HepG2 (cell line): ENCODE results near the gene NDUFB6. TPM values are rescaled to one million over a fixed set of nuclear protein-coding genes. Genes with fewer than 3 reads are reported as not detected.

Experiments used
- GATAD2A ChIP-seq: IDR thresholded peaks from 2 replicates; pipeline ENCODE4 v1.6.1; 2016
- KLF16 ChIP-seq, 2 experiments: sonication (generic) in 1 of 2; formaldehyde crosslinking in 1 of 2; IDR thresholded peaks; 2 replicates each; pipeline versions ENCODE4 v1.6.1 to v1.8.0; 2016 to 2023; ENCODE audit warnings: missing genetic modification reagents in 2 of 2, missing compliant biosample characterization in 1 of 2
- MIER2 ChIP-seq: IDR thresholded peaks from 2 replicates; pipeline ENCODE4 v1.6.1; 2016; ENCODE audit warnings: missing biosample characterization, missing genetic modification reagents
- PITX1 ChIP-seq: sonication (generic); formaldehyde crosslinking; IDR thresholded peaks from 2 replicates; pipeline ENCODE4 v1.5.1; 2020; ENCODE audit warnings: mild to moderate bottlenecking, missing genetic modification reagents
- RAD21 ChIP-seq: fragments of 450-650 bp; formaldehyde crosslinking; IDR thresholded peaks from 2 replicates; pipeline ENCODE4 v1.5.0; 2020; ENCODE audit warnings: mild to moderate bottlenecking
- RFX3 ChIP-seq: IDR thresholded peaks from 2 replicates; pipeline ENCODE4 v1.6.1; 2016; ENCODE audit warnings: missing biosample characterization, missing genetic modification reagents
- RORA ChIP-seq: sonication (generic); formaldehyde crosslinking; IDR thresholded peaks from 2 replicates; pipeline ENCODE4 v1.5.0; 2020; ENCODE audit warnings: mild to moderate bottlenecking, missing genetic modification reagents, moderate library complexity
- SRY ChIP-seq: sonication (generic); formaldehyde crosslinking; IDR thresholded peaks from 2 replicates; pipeline ENCODE4 v1.8.0; 2022; ENCODE audit warnings: mild to moderate bottlenecking, missing genetic modification reagents
- YEATS2 ChIP-seq: sonication (generic); formaldehyde crosslinking; IDR thresholded peaks from 2 replicates; pipeline ENCODE4 v1.4.0; 2020; ENCODE audit warnings: missing genetic modification reagents, borderline replicate concordance
- ZBTB1 ChIP-seq: sonication (generic); formaldehyde crosslinking; IDR thresholded peaks from 2 replicates; pipeline ENCODE4 v1.4.0; 2020; ENCODE audit warnings: missing genetic modification reagents, borderline replicate concordance
- ZBTB3 ChIP-seq: sonication (generic); formaldehyde crosslinking; IDR thresholded peaks from 2 replicates; pipeline ENCODE4 v1.4.0; 2020; ENCODE audit warnings: low read depth, mild to moderate bottlenecking, moderate library complexity, missing genetic modification reagents, borderline replicate concordance
- ZFP90 ChIP-seq: sonication (generic); formaldehyde crosslinking; IDR thresholded peaks from 2 replicates; pipeline ENCODE4 v1.8.0; 2022; ENCODE audit warnings: missing genetic modification reagents, mild to moderate bottlenecking, inconsistent platforms, borderline replicate concordance
- ZNF44 ChIP-seq: sonication (generic); formaldehyde crosslinking; IDR thresholded peaks from 2 replicates; pipeline ENCODE4 v1.5.1; 2020; ENCODE audit warnings: mild to moderate bottlenecking, missing genetic modification reagents
- ZNF496 ChIP-seq: sonication (generic); formaldehyde crosslinking; IDR thresholded peaks from 2 replicates; pipeline ENCODE4 v1.8.1; 2023; ENCODE audit warnings: mild to moderate bottlenecking, moderate library complexity, missing genetic modification reagents; ENCODE audit not compliant: insufficient replicate concordance
- ZNF563 ChIP-seq: sonication (generic); formaldehyde crosslinking; IDR thresholded peaks from 2 replicates; pipeline ENCODE4 v1.8.0; 2022; ENCODE audit warnings: mild to moderate bottlenecking, moderate library complexity, missing genetic modification reagents
- ZNF777 ChIP-seq: sonication (generic); formaldehyde crosslinking; IDR thresholded peaks from 2 replicates; pipeline ENCODE4 v1.4.0; 2020; ENCODE audit warnings: missing genetic modification reagents
- ZSCAN12 ChIP-seq: sonication (generic); formaldehyde crosslinking; IDR thresholded peaks from 2 replicates; pipeline ENCODE4 v1.9.0; 2021; ENCODE audit warnings: mild to moderate bottlenecking, missing genetic modification reagents
- polyA plus RNA-seq, 8 experiments: library from polyadenylated mRNA; depleted of rRNA in 3 of 8; stranded (reverse) in 7 of 8; unstranded in 1 of 8; fragments of >200 nt; fragmentation: Illumina TruSeq in 4 of 8; extraction: Trizol in 4 of 8; gene quantifications; 2 replicates each; pipeline versions ENCODE4 v1.2.1 to v1.2.3, GENCODE V29; 2011 to 2016; ENCODE audit warnings: low read depth in 4 of 8, missing spikeins in 1 of 8, mixed read lengths in 1 of 8; ENCODE audit not compliant: insufficient read depth in 1 of 8
- total RNA-seq, 5 experiments: library from RNA; depleted of rRNA; stranded (reverse); fragments of >200 nt; fragmentation: Illumina TruSeq; extraction: Trizol; gene quantifications; 2 replicates each; pipeline ENCODE4 v1.2.3, GENCODE V29; 2016; ENCODE audit warnings: low read depth in 1 of 5
- TF ChIP-seq, protein P1 (sequence below): sonication (generic); formaldehyde crosslinking; IDR thresholded peaks from 2 replicates; pipeline ENCODE4 v1.4.0; 2020; ENCODE audit warnings: missing genetic modification reagents, borderline replicate concordance
- TF ChIP-seq, protein P2 (sequence below): sonication (generic); formaldehyde crosslinking; IDR thresholded peaks from 2 replicates; pipeline ENCODE4 v1.4.0; 2020; ENCODE audit warnings: mild to moderate bottlenecking, missing genetic modification reagents, borderline replicate concordance
- TF ChIP-seq, protein P3 (sequence below): IDR thresholded peaks from 2 replicates; pipeline ENCODE4 v1.6.1; 2012; ENCODE audit warnings: low read length, improper control_type of control experiment
- TF ChIP-seq, protein P4 (sequence below): sonication (generic); formaldehyde crosslinking; IDR thresholded peaks from 2 replicates; pipeline ENCODE4 v1.4.0; 2020; ENCODE audit warnings: missing genetic modification reagents

The NDUFB6 gene
- total and polyA plus RNA-seq, 2 of the 13 experiments (the other 11 are each of a cell fraction or from before 2014, with no cell fraction given) = 31.2 to 81.9 TPM

DNA sequence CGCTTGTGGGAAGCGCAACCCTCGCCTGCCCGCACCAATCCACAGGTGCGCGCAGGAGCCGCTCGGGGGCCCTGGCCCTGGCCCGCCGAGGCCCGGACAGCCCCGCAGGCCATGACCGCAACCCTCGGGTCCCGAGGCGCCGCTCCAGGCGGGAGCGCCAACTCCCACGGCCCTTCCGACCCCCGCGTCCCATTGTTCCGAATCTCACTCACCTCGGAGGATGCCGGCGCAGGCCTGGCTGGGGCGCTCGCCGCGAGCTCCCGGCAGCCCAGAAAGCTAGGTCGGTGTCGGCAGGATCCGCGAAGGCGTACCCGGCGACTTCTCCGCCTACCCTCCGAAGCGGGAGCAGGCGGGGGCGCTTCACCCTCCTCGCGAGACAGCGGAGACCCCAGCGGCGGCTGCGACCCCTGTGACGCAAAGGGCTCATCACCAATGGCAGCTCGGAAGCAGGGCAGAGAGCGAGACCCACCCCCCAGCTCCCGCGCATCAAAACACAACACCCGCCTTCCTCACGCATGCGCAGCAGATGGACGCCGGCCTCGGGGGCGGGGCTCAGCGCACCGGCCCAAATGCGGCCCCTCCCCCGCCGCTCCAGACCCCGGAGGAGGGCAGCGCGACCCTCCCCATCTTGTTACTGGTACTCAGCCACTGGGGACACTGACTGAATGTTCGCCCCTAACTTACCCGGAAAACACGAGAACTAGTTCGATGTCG lies 22.2 kb downstream of the NDUFB6 start (continued):
- no peak for TF ChIP-seq ZNF44
- peak; percentile 51; the same call in 1 of the 2 replicates for TF ChIP-seq ZNF563 (CRISPR knock-in tag)
- TF ChIP-seq, protein P1, sequence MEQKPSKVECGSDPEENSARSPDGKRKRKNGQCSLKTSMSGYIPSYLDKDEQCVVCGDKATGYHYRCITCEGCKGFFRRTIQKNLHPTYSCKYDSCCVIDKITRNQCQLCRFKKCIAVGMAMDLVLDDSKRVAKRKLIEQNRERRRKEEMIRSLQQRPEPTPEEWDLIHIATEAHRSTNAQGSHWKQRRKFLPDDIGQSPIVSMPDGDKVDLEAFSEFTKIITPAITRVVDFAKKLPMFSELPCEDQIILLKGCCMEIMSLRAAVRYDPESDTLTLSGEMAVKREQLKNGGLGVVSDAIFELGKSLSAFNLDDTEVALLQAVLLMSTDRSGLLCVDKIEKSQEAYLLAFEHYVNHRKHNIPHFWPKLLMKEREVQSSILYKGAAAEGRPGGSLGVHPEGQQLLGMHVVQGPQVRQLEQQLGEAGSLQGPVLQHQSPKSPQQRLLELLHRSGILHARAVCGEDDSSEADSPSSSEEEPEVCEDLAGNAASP (CRISPR knock-in tag) = peak; percentile 28; the same call in 1 of the 2 replicates
- no peak for TF ChIP-seq ZSCAN12 (CRISPR knock-in tag)
- 0 out of 2 replicates have a peak, but pooled peaks have one; percentile 46 for TF ChIP-seq PITX1 (CRISPR knock-in tag)
- TF ChIP-seq ZNF496 (CRISPR knock-in tag) = no peak
- TF ChIP-seq MIER2 (CRISPR knock-in tag) = no peak
- TF ChIP-seq ZBTB1 (CRISPR knock-in tag) = no peak
- TF ChIP-seq SRY = no peak
- peak in 1 of 2 experiments; percentile 39; a peak in 1 of 4 replicates for TF ChIP-seq KLF16 (CRISPR knock-in tag; IDR thresholded peaks at IDR 0.05)
- peak; percentile 31; the same call in 1 of the 2 replicates for TF ChIP-seq ZNF777 (CRISPR knock-in tag)
- TF ChIP-seq RAD21 (CRISPR knock-in tag) = peak; percentile 67
- TF ChIP-seq, protein P2, sequence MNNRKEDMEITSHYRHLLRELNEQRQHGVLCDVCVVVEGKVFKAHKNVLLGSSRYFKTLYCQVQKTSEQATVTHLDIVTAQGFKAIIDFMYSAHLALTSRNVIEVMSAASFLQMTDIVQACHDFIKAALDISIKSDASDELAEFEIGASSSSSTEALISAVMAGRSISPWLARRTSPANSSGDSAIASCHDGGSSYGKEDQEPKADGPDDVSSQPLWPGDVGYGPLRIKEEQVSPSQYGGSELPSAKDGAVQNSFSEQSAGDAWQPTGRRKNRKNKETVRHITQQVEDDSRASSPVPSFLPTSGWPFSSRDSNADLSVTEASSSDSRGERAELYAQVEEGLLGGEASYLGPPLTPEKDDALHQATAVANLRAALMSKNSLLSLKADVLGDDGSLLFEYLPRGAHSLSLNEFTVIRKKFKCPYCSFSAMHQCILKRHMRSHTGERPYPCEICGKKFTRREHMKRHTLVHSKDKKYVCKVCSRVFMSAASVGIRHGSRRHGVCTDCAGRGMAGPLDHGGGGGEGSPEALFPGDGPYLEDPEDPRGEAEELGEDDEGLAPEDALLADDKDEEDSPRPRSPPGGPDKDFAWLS (CRISPR knock-in tag) = no peak
- TF ChIP-seq ZFP90 (CRISPR knock-in tag) = peak; percentile 80
- TF ChIP-seq RFX3 (CRISPR knock-in tag) = no peak
- no peak for TF ChIP-seq ZBTB3 (CRISPR knock-in tag)
- TF ChIP-seq, protein P3, sequence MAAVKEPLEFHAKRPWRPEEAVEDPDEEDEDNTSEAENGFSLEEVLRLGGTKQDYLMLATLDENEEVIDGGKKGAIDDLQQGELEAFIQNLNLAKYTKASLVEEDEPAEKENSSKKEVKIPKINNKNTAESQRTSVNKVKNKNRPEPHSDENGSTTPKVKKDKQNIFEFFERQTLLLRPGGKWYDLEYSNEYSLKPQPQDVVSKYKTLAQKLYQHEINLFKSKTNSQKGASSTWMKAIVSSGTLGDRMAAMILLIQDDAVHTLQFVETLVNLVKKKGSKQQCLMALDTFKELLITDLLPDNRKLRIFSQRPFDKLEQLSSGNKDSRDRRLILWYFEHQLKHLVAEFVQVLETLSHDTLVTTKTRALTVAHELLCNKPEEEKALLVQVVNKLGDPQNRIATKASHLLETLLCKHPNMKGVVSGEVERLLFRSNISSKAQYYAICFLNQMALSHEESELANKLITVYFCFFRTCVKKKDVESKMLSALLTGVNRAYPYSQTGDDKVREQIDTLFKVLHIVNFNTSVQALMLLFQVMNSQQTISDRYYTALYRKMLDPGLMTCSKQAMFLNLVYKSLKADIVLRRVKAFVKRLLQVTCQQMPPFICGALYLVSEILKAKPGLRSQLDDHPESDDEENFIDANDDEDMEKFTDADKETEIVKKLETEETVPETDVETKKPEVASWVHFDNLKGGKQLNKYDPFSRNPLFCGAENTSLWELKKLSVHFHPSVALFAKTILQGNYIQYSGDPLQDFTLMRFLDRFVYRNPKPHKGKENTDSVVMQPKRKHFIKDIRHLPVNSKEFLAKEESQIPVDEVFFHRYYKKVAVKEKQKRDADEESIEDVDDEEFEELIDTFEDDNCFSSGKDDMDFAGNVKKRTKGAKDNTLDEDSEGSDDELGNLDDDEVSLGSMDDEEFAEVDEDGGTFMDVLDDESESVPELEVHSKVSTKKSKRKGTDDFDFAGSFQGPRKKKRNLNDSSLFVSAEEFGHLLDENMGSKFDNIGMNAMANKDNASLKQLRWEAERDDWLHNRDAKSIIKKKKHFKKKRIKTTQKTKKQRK = no peak
- TF ChIP-seq YEATS2 = peak; percentile 79
- peak; percentile 65 for TF ChIP-seq GATAD2A (CRISPR knock-in tag)
- TF ChIP-seq, protein P4, sequence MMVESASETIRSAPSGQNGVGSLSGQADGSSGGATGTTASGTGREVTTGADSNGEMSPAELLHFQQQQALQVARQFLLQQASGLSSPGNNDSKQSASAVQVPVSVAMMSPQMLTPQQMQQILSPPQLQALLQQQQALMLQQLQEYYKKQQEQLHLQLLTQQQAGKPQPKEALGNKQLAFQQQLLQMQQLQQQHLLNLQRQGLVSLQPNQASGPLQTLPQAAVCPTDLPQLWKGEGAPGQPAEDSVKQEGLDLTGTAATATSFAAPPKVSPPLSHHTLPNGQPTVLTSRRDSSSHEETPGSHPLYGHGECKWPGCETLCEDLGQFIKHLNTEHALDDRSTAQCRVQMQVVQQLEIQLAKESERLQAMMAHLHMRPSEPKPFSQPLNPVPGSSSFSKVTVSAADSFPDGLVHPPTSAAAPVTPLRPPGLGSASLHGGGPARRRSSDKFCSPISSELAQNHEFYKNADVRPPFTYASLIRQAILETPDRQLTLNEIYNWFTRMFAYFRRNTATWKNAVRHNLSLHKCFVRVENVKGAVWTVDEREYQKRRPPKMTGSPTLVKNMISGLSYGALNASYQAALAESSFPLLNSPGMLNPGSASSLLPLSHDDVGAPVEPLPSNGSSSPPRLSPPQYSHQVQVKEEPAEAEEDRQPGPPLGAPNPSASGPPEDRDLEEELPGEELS (CRISPR knock-in tag) = peak; percentile 46
- TF ChIP-seq RORA (CRISPR knock-in tag) = no peak
